ENCODE measurements around the gene RIN1.

RIN1 gene

DNA sequence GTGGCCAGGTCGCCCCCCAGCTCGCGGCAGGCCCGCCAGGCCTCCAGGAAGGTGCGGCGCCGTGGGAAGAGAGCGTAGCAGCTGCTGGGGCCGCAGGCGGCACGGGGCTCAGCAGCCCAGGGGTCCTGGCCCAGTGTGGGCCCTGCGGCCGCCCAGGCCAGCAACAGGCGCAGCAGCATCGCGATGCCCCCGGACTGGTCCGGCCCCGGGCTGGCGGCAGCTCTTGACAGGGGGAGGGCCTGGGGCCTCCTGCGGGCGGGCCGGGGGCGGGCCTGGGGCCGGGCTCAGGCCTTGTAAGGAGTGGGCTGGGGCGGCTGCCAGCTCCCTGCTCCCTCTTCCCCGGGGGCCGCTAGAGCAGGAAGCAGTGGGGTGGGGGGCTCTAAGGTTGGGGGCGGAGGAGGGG lies 19.4 kb downstream of the RIN1 start, which contains the start of gene CD248:
CD248 (minus strand) TSS at position 196 of the 403 bp plus-strand sequence; CDS start at position 179, 17 bp downstream.
- peak; percentile 90 for DNase-seq
- no peaks in the 10 kb centered on the region for H3K36me3 ChIP-seq
- TF ChIP-seq, protein P1, sequence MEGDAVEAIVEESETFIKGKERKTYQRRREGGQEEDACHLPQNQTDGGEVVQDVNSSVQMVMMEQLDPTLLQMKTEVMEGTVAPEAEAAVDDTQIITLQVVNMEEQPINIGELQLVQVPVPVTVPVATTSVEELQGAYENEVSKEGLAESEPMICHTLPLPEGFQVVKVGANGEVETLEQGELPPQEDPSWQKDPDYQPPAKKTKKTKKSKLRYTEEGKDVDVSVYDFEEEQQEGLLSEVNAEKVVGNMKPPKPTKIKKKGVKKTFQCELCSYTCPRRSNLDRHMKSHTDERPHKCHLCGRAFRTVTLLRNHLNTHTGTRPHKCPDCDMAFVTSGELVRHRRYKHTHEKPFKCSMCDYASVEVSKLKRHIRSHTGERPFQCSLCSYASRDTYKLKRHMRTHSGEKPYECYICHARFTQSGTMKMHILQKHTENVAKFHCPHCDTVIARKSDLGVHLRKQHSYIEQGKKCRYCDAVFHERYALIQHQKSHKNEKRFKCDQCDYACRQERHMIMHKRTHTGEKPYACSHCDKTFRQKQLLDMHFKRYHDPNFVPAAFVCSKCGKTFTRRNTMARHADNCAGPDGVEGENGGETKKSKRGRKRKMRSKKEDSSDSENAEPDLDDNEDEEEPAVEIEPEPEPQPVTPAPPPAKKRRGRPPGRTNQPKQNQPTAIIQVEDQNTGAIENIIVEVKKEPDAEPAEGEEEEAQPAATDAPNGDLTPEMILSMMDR (IDR thresholded peaks at IDR 0.05; ENCODE audit: low read depth, low read length) = no peak
- no peaks in the 10 kb centered on the region for H3K9me3 ChIP-seq
- H3K4me1 ChIP-seq = peaks cover 38% of the 10 kb centered on the region
- no peaks in the 10 kb centered on the region for H3K27me3 ChIP-seq
- peak within 1 kb of the TSS; percentile 59 for H3K4me3 ChIP-seq (ENCODE audit: low read depth, low read length)

DNA sequence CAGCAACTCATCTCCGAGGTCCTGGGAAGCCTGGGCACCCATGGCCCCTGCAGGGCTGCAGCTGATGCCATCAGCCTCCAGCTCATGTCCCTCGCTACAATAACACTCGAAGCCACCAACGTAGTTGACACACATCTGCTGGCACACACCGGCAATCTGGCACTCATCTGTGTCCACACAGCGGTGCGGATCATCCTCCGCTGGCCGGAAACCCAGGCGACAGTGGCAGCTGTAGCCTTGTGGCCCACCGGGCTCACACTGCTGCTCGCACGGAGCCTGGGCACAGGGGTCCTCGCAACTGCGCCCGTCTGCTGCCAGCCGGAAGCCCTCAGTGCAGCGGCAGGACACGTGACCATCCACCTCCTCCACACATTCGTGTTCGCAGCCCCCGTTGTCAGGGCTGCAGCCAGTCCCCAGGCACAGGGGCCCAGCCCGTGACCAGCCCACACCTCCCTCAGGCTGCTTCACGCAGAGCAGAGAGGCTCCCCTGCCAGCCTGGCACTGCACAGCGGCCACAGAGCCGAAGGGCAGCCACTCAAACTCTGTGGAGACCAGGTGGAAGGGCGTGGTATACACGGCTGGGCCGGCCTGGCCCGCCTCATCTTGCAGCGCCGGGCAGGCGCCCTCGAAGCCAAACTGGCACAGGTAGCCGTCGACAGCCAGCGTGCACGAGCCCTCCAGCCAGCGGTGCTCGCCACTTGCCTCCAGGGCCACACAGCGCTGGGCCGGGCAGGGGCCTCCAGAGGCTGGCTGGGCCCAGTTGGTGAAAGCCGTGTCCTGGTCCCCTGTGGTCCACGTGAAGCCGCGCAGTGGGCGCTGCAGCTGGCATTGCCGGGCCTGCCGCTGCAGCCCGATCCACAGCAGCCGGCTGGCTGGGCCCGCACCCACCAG lies 20.1 kb downstream of the RIN1 start:
- H3K4me1 ChIP-seq = peaks cover 40% of the 10 kb centered on the region
- H3K36me3 ChIP-seq = no peaks in the 10 kb centered on the region
- TF ChIP-seq, protein P1 (IDR thresholded peaks at IDR 0.05; ENCODE audit: low read depth, low read length) = no peak
- no peak for DNase-seq
- no peaks in the 10 kb centered on the region for H3K9me3 ChIP-seq
- no peaks in the 10 kb centered on the region for H3K27me3 ChIP-seq
- peak overlapping the region; percentile 59 for H3K4me3 ChIP-seq (ENCODE audit: low read depth, low read length)

DNA sequence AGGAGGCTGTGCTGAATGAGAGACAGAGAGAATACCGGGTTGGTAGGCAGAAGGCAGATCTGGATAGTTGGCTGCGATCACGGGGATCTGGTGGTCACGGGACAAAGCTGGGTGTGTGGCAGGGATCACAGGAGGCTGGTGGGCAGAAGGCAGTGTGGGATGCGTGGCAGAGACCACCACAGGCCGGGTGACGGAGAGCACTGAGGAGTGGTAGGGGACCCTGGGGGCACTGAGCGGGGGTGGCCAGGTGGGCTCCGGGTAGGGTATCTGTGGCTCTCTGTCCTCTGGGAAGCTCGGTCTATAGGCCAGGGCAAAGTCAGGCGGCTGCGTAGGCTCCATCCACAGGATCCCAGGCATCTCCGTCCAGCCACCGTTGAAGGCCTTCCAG lies 20.7 kb downstream of the RIN1 start:
- peaks cover 40% of the 10 kb centered on the region for H3K4me1 ChIP-seq
- no peak for DNase-seq
- H3K4me3 ChIP-seq (ENCODE audit: low read depth, low read length) = peak overlapping the region; percentile 59
- TF ChIP-seq, protein P1 (IDR thresholded peaks at IDR 0.05; ENCODE audit: low read depth, low read length) = no peak
- H3K27me3 ChIP-seq = no peaks in the 10 kb centered on the region
- H3K36me3 ChIP-seq = no peaks in the 10 kb centered on the region
- no peaks in the 10 kb centered on the region for H3K9me3 ChIP-seq

DNA sequence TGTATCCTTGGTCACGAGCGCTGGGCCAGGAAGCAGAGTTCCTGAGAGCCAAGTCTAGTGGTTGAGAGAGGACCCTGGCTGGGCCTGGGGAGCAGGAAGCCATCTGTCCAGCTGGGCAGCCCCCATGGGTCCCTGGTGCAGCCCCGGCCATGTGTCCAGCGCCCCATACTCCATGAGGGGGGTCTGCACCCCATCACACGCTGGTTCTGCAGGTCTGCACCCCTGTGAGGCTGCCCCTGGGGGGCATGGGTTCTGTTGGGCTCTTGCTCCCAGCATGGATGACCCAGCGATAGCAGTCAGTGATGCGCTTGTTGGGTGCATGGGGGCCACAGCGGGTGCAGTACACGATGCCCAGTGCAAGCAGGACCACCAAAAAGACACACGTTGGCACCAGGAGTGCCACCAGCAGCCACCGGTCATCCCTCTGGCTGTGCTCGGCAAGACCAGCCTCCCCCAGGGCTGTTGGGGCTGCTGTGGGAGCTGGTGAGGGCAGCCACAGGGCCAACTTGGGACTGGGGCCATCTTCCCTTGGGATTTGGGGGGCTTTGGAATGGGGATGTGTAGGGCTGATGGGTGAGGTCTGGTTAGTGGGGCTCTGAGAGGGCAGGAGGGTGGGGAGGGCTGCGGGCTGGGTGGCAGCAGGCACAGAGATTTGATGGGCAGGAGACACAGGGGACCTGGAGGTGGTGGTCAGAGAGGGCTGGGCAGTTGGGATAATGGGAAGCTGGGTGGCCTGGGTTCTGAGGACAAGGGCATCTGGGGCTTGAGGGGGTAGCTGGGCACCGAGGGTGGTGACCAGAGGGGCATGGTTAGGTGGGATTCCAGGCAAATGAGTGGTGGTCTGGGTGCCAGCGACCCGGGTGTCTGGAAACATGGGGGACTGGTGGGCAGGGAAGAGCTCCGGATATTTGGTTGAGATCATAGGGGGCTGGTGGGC lies 21.4 kb downstream of the RIN1 start:
- Histone ChIP-seq H3K9me3 (no peaks in the 10 kb centered on the region), H3K4me1 (peaks cover 40% of the 10 kb centered on the region), H3K27me3 (no peaks in the 10 kb centered on the region), H3K4me3 (ENCODE audit: low read depth, low read length) (peak overlapping the region; percentile 62), H3K36me3 (no peaks in the 10 kb centered on the region)
- TF ChIP-seq, protein P1 (IDR thresholded peaks at IDR 0.05; ENCODE audit: low read depth, low read length) = no peak
- no peak for DNase-seq

DNA sequence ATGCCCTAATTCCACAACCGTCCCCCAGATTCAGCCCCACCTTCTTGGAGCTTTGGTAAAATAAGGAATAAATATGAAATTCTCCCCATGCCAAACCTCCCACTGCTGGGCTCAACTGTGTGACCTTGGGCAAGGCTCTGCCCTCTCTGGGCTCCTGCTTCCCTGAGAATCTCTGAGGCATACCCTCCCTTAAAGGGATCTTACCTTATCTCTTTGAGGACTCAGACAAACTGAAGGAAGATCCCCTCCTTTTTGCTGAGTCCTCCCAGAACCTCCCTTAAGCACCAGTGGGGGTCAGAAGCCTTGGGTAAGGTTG lies 22.1 kb downstream of the RIN1 start:
- no peaks in the 10 kb centered on the region for H3K36me3 ChIP-seq
- H3K27me3 ChIP-seq = no peaks in the 10 kb centered on the region
- peaks cover 40% of the 10 kb centered on the region for H3K4me1 ChIP-seq
- H3K9me3 ChIP-seq = no peaks in the 10 kb centered on the region
- TF ChIP-seq, protein P1 (IDR thresholded peaks at IDR 0.05; ENCODE audit: low read depth, low read length) = no peak
- peak overlapping the region; percentile 62 for H3K4me3 ChIP-seq (ENCODE audit: low read depth, low read length)
- DNase-seq = no peak

All from BE2C (cell line).